Hippocampal formation (tissue), 2 donors: ENCODE measurements around the gene CHRNA10.
"Not testable (repeated sequence)": the region's sequence is repeated elsewhere in the genome, so short reads cannot be mapped to it uniquely, and the experiment has no call there.

Experiments used
- DNase-seq, 2 donors: peaks; one replicate each; lab custom pipeline; 2025; lab: John Stamatoyannopoulos, UW

CHRNA10 gene

DNA sequence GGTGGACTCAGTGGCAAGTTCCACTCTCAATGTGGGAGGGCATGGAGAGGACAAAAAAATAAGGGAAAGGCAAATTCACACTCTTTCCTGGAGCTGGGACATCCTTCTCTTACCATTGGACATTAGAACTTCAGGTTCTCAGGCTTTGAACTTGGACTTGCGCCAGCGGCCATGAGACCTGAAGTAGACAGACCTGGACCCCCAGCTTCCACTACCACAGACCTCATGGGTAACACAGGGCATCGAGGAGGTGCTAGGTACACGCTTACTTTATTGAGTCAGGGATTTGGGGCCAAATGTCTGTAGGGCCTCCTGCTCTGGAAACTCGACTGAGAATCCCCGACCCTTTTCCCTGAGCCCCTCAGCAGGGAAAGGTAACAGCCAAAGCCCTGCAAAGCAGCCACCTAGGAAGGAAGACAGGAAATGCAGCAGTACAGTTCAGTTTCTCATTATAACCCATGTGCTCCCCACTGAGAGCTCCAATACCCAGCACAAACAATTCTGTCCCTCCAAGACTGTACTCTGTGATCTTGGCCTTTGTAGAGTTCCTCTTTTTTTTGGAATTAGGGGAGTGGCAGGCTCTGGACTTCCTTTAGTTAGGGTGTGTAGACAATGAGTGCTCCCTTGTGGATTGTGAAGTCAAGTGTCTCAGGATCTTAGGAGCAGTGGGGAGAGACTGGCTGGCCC is 5.7 kb downstream of the CHRNA10 start:
- DNase-seq, result no peak

- no peak for DNase-seq
Measured at GRCh38 chr11:3664032-3664630, 7.1 kb downstream of the CHRNA10 start.

DNA sequence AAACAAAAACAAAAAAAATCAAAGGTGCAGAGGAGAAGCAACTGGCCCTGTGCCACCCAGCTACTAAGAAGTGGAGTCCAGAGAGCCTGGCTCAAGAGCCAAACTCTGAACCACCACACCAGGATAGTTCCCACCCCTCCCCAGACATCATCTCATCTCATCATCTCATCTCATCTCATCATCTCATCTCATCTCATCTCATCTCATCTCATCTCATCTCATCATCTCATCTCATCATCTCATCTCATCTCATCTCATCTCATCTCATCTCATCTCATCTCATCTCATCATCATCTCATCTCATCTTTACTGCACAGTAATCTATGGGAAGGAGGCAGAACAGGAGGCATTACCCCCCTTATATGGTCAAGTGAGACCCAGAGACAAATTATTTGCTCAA is 8.3 kb downstream of the CHRNA10 start:
- DNase-seq, result no peak

DNA sequence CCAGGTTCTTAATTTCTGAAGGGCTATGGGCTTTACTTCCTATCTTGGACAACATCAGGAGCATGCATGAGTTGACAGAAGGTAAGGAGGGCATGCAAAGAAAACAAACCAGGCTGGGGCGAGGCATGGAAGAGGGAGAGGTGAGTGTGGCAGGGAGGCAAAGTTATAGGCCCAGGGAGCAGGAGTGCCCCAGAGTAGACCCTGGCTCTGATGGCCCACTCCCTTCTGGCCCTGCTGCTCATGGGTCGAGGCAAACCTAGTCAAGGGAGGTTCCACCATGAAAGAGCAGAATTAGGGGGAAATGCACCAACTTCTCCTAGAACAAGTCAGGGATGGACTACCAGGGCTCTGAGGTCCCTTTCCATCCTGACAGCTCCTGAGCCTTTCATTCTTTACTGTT is 10.2 kb downstream of the CHRNA10 start:
- DNase-seq, result no peak

DNA sequence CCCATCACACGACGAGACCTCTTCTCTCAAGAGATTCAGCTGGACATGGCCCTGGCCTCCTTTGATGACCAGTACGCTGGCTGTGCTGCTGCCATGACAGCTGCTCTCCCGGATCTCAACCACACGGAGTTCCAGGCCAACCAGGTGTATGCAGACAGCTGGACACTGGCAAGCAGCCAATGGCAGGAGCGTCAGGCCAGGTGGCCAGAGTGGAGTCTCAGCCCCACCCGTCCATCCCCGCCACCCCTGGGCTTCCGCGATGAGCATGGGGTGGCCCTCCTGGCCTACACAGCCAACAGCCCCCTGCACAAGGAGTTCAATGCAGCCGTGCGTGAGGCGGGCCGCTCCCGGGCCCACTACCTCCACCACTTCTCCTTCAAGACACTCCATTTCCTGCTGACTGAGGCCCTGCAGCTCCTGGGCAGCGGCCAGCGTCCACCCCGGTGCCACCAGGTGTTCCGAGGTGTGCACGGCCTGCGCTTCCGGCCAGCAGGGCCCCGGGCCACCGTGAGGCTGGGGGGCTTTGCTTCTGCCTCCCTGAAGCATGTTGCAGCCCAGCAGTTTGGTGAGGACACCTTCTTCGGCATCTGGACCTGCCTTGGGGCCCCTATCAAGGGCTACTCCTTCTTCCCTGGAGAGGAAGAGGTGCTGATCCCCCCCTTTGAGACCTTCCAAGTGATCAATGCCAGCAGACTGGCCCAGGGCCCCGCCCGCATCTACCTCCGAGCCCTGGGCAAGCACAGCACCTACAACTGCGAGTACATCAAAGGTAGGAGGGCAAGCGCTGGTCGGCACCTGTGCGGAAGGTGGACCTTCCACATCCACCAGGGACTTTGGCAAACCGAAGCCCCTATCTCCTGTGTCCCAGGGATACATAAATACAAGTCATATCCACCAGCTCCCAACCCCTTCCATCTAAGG is 11.3 kb downstream of the CHRNA10 start:
- no peak for DNase-seq

- no peak for DNase-seq
Measured at GRCh38 chr11:3658252-3658651, 12.9 kb downstream of the CHRNA10 start.

- not testable (repeated sequence) for DNase-seq
Measured at GRCh38 chr11:3657331-3657730, 13.9 kb downstream of the CHRNA10 start.

DNA sequence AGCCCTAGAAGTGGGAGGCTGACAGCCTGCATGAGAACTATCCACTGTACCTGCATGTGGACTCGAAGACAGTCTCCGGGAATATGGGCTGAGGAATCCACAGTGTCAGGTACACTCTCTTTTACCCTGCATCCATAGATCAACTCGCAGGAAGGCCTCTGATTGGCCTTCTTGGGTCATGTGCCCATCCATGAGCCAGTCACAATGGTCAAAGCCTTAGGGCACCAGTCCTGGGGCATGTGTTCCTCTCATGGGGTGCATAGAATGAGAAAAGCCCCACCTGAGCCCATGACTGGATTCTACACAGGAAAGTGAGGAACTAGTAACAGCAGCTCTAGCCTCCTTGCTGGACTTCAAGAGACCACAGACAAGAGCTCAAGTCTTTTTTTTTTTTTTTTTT is 15.6 kb downstream of the CHRNA10 start:
- DNase-seq, result no peak

- DNase-seq, result not testable (repeated sequence)
Measured at GRCh38 chr11:3652514-3652913, 18.7 kb downstream of the CHRNA10 start.

DNA sequence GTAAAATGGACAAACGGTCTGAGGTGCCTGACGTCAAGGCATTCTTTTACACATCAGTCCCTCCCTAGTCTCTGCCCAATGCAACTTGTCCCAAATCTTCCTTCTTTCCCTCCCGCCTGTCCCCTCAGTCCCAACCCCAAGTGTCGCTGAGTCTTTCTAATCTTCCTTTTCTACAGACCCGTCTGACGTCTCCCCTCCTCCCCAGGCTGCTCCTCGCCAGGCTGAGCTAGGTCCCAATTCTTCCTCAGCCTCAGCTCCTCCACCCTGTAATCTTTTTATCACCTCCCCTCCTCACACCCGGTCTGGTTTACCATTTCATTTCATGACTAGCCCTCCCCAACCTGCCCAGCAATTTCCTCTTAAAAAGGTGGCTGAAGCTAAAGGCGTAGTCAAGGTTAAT is 21.8 kb downstream of the CHRNA10 start:
- not testable (repeated sequence) for DNase-seq

GRCh38 chr11:3648843-3649242 is 22.3 kb downstream of the CHRNA10 start:
- not testable (repeated sequence) for DNase-seq

- DNase-seq, result no peak
Measured at GRCh38 chr11:3645552-3645951, 25.6 kb downstream of the CHRNA10 start.

GRCh38 chr11:3644817-3645235 is 26.4 kb downstream of the CHRNA10 start, which contains the start of gene ART1:
Gene ART1, plus strand, starts transcription at chr11:3645128. Its CDS starts 14,086 bp downstream, at chr11:3659214.
- DNase-seq, result no peak

DNA sequence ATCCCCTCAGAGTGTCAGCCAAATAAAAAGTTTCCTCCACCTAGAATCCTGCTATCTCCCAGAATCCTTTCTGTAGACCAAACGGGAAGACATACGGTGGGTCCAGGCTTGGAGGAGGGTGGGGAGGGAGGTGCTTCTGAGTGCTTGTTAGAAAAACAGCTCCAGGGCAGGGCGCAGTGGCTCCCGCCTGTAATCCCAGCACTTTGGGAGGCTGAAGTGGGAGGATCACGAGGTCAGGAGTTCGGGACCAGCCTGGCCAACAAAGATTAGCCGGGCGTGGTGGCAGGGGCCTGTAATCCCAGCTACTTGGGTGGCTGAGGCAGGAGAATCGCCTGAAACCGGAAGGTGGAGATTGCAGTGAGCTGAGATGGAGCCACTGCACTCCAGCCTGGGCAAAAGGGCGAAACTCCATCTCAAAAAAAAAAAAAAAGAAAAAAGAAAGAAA is 28.1 kb downstream of the CHRNA10 start:
- not testable (repeated sequence) for DNase-seq

- no peak for DNase-seq
Measured at GRCh38 chr11:3642071-3642951, 28.9 kb downstream of the CHRNA10 start.

DNA sequence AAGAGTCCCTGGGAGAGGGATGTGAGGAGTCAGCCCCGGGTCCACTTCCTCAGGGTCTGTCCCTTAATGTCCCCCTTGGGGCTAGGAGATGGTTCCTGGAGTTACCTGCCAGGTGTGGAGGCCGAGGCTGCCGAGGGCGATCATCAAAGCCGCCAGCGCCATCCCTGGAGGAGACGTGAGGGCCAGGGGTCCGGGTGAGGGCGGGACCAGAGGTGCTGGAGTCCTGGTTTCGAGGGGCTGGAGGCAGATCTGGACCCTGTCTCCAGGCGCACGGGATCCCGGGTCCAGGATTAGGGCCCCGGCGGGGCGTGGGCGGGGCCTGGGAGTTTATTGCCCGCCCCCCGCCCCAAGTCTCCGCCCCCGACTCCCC is 29.5 kb downstream of the CHRNA10 start, which contains the start of gene ART5:
Gene ART5 (minus strand): TSS at position 292 of the 370 bp plus-strand sequence. CDS start 130 bp downstream, at position 162.
- no peak for DNase-seq

GRCh38 chr11:3641191-3641590 is 30.0 kb downstream of the CHRNA10 start:
- no peak for DNase-seq

DNA sequence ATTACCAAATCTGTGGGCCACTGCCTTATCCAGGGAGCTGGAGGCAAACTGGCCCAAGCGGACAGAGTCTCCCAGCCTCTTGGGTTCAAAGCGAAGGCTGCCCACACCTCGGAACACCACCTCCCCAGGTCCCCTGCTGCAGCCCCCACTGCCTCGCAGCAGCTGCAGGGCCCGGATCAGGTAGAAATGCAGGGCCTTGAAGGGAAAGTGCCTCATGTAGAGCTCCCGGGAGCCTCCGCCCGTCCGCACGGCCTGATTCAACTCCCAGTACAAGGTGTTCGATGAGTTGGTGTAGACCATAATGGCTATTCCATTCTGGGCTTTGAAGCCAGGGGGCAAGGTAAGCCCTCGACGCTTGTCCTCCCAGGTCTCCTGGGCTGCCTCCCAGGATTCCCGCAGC is 31.3 kb downstream of the CHRNA10 start:
- no peak for DNase-seq

DNA sequence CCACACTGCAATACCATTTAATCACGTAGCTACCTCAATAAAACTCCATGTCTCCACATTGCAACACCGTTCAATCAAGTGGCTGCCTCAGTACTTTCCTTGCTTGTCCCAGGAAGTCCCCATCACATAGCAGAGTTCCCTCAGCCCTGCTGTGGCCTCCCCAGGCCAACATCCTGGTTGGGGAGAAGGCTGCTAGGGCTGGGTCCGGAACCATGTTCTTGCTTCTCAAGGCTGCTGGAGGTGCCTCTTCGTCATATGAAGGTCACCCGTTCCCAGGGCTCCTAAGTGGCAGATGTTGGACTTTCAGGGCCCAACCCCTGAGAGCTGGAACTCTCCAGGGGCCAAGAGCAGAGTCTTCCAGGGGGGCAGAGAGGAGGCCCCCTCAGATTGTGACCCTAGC is 32.7 kb downstream of the CHRNA10 start:
- DNase-seq, result no peak

GRCh38 chr11:3637201-3637600 is 34.0 kb downstream of the CHRNA10 start:
- DNase-seq, result no peak

DNA sequence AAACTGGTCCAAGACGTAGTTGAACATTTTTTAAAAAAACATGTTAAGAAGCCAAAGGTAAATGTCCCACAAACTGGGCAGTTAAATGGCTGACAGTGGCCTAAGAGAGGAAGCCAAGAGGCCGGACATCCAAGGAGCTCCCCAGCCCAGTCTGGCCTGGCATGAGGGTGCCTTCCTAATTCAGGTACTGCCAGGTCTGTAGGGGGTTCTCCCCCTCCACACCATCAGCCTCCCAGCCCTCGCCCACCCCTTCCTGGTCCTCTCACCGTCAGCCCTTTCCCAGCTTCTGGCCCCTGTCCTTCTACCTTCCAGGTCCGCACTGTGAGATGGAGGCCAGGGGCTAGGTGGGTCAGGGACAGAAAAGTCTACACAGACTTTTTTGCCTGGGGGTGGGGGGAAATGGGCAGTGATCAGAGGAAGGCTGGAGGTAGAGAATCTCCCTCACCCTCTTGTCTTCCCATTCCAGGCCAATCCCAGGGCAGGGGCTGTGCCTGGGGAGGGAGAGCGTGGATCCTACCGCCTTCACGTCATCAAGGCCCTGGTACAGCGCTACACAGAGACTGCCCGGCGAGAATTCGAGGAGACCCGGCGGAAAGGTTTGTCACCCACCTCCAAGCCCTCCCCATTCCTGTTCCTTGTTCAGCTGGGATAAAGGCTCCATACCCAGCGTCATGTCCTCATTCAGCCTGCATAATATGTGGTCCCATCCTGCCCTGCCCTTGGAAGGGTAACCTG is 35.4 kb downstream of the CHRNA10 start:
- no peak for DNase-seq
